HG02852 (cell line): Measurements from ENCODE around the gene TMEM203.

Experiments used
- ATAC-seq: cut with Tn5 transposase; IDR thresholded peaks from one replicate; pipeline ENCODE4 v1.9.1; 2021; ENCODE audit warnings: mild to moderate bottlenecking, moderate library complexity; ENCODE audit not compliant: unreplicated experiment

Gene TMEM203

GRCh38 chr9:137182836-137183235 lies 22.6 kb downstream of the TMEM203 start:
- no peak for ATAC-seq

DNA sequence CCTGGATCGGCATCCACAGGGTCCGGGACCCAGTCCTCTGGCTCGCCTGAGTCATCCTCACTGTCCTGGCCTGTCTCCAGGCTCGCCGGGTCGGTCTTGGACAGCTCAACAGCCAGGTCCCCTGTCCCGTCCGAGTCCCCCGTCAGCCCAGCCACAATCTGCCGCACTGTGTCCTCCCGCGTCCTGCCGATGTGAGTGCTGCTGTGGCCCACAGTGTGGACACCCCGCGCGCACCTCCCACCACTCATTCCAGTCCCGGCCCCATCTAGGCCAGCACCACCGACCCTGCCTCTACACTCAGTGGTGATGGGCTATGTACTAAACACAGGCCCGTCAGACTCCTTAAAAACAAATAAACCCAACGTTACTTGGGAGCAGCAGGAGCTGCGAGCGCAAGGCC lies 23.8 kb downstream of the TMEM203 start:
- no peak for ATAC-seq

DNA sequence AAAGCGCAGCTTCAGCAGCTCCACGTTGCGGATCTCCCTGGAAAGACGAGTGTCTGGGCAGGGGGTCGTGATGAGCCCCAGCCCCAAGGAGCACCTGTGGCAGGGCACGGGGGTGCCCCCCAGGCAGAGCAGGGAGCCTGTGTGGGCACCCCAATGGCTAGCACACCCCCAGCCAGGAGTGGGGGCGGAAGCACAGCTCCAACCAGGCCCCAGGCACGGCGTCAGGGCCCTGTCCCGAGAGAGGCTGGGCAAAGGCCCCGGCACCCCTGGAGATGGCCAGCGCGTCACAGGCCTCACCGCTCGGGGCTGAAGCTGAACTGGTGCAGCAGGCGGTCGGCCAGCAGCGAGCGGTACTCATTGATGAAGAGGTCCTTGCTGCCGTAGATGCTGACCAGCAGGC lies 25.0 kb downstream of the TMEM203 start:
- no peak for ATAC-seq

DNA sequence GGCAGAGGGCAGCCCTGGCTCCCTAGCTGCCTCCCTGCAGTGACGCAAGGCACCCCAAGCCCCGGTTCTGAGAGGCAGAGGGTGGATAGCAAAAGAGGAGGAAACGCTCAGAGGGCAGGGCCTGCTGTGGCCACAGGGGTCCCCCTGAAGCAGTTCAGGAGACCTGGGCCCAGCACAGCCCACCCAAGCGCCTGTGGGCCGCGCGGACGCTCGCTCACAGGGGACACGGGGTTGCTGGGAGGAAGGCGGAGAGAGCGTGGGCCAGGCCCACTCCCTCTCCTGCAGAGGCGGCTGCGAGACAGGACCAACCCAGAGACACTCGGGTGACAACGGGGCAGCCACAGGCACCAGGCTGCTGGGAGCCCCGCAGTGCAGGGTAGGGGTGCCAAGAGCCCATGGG lies 25.7 kb downstream of the TMEM203 start:
- no peak for ATAC-seq

- no peak for ATAC-seq
These were observed 26.4 kb downstream of the TMEM203 start for GRCh38 chr9:137178939-137179630.

DNA sequence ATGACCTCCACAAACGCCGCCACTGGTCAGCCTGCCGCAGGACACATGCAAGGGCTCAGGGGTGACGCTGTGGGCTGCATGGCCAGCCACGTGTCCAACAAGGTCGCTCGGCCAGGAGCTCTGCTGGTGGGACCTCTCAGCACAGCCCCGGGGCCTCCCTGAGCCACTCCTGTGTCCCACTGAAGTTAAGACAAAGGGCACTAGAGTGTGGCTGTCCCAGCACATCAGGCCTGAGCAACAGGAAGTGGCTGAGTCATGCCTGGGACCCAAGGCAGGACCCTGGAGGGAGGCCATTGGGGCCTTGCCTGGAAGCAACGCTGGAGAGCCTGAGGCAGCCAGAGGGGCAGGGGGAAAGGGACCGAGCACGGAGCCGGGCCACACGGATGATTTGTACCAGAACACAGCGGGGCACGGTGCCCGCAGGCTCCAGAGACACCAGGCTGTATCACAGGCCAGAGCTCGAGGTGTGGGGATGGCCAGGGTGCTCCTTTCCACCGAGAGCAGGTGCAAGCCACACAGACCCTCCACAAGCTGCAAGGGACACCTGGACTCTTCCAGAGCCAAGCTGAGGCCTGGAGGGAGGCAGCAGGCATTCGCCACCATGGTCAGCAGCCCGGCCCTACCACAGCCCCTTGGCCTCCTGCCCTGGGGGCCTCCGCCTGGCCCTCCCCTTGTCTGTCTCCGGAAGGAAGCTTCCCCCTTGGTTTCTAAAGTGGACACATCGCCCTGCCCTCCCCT lies 27.1 kb downstream of the TMEM203 start:
- ATAC-seq: no peak

GRCh38 chr9:137176302-137177182 lies 28.9 kb downstream of the TMEM203 start:
- no peak for ATAC-seq

DNA sequence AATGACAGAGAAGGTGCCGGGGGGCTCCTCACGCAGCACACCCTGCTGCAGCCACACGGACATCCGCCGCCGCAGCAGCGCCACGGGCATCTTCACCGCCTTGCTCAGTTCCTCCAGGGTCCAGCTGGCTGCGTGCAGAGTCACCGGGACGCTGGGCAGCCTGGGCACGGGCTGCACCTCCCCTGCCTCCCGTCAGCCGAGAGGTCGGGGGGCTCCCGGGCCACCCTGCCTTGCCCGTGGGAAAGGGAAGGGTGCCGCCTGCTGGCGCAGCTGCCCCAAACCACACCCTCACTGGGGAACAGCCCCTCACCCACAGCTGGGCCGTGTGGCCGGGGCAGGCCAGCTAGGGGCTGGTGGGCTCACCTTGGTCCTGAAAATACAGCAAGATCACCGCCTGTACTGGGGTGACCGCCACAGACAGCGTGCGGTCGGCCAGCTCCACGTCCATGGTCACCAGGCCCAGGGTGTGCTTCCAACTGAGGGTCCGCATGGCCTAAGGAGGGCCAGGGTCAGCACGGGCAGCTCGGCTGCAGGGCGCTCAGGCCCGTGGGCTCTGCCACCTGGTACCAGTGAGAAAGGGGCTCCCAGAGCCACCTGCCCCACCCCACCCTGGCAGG lies 30.0 kb downstream of the TMEM203 start:
- ATAC-seq: no peak

DNA sequence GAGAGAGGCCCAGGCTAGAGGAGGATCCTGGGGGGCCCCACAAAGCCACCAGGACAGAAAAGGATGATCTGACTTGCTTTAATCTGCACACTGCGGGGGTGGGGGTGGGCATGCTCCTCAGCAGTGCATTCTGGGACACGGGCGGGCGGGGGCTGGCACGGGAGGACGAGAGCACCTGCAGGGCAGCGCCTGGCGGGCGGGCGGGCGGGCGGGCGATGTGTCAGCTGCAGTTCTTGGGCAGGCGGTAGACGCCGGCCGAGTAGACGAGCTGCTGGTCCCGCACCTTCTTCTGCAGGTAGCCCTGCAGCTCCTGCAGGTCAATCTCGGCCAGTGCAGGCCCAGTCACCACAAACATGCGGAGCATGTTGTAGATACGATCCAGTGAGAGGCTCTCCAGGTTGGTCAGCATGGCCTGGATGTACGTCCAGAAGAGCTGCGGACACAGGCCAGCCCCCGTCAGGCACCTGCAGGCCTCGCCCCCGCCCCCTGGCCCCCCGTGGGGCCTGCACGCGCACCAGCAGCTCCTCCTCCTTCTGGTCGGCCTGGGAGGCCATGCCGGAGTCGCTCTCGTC lies 30.6 kb downstream of the TMEM203 start:
- no peak for ATAC-seq

DNA sequence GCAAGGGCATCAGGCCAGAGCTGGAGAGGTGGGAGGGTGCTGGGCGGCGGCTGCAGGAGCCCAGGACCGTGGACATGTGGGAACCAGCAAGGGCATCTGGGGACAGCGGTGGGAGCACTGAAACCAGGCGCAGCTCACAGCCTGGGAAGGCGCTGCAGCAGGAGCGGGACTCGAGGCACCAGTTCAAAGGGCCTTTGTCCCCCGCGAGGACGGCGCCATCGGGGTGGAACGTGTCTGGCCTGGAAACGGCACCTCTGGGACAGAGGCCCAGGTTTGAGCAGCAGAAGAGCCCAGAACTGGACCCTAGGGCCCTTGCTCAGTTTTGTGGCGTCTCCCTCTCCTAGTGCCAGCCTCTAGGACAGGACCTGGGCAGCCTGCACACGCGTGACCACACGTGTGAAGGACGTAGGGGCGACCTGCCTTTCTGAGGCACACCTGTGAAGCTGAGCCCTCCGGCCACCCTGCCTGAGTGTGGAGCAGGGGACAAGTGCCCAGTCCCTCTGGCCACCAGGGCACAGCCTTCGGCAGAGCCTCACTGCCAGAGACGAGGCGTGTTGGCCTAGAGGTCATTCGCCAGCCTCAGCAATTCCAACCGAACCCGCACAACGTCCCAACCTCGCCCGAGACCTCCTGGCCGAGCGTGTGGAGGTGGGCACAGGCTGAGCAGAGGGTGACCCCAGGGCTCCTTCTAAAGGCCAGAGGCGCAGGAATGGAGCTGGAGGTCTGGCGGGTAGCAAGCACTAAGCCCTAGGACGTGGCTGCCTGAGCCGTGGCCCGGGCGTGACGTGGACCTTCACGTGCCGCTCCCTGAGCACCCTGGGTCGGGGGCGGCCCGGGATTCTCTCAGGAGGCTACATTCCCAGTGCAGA lies 31.4 kb downstream of the TMEM203 start:
- ATAC-seq: no peak

GRCh38 chr9:137172901-137173795 lies 32.3 kb downstream of the TMEM203 start:
- no peak for ATAC-seq

- ATAC-seq: no peak
These were observed 34.1 kb downstream of the TMEM203 start for GRCh38 chr9:137171149-137171900.

- no peak for ATAC-seq
These were observed 34.8 kb downstream of the TMEM203 start for GRCh38 chr9:137170486-137171148.

DNA sequence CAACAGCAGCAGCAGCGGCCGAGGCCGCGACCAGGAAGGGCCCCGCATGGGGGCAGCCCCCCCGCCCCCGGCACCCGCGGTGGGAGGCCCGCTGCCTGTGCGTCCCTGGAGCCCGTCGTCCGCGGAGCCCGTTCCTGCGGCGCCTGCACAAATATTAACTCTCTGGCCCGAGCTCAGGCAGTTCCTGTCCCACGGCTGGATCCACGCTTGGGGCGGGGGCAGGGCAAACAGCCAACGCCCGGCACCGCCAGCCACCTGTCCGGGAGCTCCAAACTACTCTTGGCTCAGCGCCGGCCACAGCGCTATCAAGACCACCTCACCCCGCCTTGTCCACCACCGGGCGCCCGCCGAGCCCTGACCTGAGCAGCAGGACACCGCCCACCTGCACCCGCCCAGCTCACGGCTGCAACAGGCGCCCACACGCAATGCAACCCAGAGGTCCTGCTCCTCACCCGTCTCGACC lies 35.5 kb downstream of the TMEM203 start, which contains the start of gene LRRC26:
Gene LRRC26, minus strand, starts transcription at position 156 of the 463 bp plus-strand sequence. Its CDS starts 108 bp downstream, at position 48.
- ATAC-seq: no peak

- no peak for ATAC-seq
These were observed 36.3 kb downstream of the TMEM203 start for GRCh38 chr9:137168904-137169856.

DNA sequence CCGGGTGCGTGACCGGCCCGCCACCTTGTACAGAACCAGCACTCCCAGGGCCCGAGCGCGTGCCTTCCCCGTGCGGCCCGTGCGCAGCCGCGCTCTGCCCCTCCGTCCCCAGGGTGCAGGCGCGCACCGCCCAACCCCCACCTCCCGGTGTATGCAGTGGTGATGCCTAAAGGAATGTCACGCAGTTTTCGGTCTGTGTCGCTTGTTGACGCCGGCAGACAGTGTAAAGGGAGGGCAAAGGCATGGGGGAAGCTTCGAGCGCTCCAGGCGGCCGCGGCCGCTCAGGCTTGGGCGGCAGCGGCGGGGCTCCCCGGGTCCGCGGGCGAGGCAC lies 36.9 kb downstream of the TMEM203 start:
- no peak for ATAC-seq
